GM21360 (cell line): ENCODE results near the gene DAB2.

ENCODE experiments used
- ATAC-seq: cut with Tn5 transposase; IDR thresholded peaks from one replicate; pipeline ENCODE4 v1.9.1; 2021; ENCODE audit warnings: mild to moderate bottlenecking, moderate library complexity; ENCODE audit not compliant: unreplicated experiment

DAB2 gene

DNA sequence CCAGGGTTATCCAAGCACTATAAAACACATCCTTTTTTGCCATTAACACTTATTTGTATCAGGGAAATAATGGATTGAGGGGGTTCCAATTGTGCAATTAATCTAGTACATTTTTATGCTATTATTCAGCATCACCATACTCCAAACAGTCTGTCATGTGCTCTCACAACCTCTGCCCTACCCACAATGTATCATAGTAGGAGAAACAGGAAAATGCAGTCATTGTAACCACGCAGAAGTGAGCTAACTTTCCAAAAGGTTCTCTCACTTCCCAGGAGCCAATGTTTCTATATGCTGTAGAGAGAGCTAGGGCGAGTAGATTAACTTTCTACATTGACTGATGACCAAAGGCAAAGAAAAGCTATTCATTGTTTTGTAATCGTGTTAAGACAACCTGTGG, 29.8 kb downstream of the DAB2 start:
- no peak for ATAC-seq

- ATAC-seq: no peak
Measured at GRCh38 chr5:39390945-39391344, 33.8 kb downstream of the DAB2 start.

GRCh38 chr5:39387293-39387692, 37.5 kb downstream of the DAB2 start:
- ATAC-seq: no peak

- ATAC-seq: no peak
Measured at GRCh38 chr5:39384271-39384670, 40.5 kb downstream of the DAB2 start.

DNA sequence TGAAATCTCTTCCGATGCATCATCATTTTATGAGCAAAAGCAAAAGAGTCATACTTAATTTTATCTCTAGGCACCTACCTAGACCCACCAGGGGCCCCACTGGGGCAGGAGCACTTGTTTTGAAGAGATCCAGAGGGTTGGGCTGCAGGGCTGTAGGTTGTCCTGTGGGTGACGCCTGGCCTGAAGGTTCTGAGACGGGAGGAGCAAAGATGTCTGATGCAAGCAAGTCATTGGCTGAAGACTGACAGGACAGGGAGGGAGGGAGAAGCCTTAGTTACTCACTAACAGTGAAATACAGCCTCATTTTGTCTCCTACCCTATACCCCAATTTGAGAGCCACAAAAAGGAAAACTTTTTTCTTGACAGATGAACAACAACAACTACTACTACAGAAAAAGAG, 43.4 kb downstream of the DAB2 start:
- ATAC-seq: no peak

GRCh38 chr5:39379693-39380092, 45.1 kb downstream of the DAB2 start:
- ATAC-seq: no peak

DNA sequence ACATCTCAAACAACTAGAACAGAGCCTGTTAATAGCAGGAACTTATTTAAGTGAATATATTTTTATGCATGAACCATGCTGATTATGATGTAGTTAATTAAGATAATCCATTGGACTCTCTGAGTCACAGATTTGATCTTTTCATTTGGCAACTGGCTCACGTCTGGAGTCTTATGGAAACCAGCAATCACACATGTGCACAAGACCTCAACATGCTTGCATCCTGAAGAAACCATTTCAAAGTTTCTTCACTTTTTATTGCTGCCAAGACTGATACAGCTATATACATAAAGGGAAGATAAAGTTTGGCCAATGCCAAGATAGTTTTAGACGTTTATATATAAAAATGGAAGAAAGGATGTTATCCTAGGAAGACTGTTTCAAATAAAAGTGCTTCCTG, 47.2 kb downstream of the DAB2 start:
- ATAC-seq: no peak

- ATAC-seq: peak; percentile 80
Measured at GRCh38 chr5:39376293-39376714, 48.5 kb downstream of the DAB2 start.

- no peak for ATAC-seq
Measured at GRCh38 chr5:39373791-39374190, 51.0 kb downstream of the DAB2 start.

DNA sequence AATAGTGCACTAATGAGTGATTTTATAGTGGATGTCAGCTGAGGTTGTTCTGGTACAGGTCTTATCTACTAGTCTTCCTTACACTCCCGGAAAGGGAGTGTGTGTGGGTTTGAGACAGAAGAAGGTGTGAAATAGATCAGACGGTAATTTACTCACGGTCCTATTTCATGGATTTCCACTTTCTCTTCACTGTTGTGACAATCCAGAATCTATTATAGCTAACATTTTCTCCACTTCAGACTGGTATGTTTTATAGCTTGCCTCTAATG, 53.5 kb downstream of the DAB2 start:
- ATAC-seq: no peak

- no peak for ATAC-seq
Measured at GRCh38 chr5:39370555-39371366, 54.0 kb downstream of the DAB2 start.

DNA sequence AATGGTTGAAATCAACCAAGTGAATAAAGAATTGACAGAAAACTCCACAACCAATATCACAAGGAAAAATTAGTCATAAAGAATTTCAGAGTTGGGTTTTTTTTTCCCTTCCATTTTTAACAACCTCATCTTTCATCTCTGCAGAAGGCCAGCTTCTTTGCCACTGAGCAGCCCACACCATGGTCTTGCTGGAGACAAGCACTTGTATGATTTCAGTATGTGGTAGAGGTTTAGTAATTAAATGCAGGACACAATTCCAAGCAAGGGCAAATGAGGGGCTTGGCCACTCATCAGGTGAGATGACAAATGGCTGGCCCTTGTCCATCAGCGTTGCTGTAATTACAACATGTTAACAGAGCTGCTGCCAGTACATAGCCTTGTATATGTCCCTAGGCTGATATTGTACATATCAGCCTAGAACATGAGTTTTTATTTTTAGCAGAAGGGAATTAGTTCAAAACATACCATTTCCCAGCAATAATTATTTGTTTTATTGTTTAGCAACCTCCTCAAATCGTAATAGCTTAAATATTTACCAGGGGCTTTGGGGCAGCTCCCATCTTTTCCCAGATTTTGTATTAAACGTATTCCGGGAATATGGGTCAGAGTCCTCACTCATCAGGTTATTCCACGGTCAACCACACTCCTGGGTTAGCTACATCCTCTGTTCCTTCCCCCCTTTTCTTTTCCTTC, 55.5 kb downstream of the DAB2 start:
- no peak for ATAC-seq

GRCh38 chr5:39368116-39368515, 56.7 kb downstream of the DAB2 start:
- ATAC-seq: no peak

DNA sequence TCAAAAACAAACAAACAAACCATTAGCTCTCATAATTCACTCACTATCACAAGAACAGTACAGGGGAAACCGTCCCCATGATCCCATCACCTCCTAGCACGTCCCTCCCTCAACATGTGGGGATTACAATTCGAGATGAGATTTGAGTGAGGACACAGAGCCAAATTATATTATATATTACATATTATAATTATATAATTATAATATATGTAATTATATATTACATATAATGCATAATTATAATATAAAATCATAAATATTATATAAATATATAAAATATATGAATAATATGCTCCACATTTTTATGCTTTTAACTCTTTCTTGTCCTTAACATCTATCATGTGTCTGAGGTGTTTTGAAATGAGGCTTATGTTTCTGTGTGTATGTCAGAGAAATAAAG, 57.1 kb downstream of the DAB2 start:
- no peak for ATAC-seq

DNA sequence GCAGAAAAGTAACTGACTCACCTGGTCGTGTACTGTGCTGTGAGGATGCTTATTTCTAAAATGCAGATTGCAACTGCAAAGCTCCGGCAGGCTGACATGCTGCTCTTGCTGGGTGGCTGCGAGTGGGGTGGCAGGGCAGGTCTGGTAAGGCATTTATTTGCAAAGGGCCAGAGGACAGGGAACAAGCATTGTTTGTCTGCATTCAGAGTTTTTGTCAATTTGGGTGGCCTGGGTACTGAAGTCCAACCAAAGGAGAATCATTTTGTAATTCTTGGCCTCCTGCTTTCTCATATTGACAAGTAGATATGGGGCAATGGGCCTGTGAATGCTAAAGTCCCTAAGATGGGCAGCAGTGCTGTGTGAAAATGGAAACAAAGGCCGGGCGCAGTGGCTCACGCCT, 60.4 kb downstream of the DAB2 start, which contains the start of gene C9:
C9 (minus strand) TSS at position 129 of the 400 bp plus-strand sequence; CDS start at position 98, 31 bp downstream.
- no peak for ATAC-seq

DNA sequence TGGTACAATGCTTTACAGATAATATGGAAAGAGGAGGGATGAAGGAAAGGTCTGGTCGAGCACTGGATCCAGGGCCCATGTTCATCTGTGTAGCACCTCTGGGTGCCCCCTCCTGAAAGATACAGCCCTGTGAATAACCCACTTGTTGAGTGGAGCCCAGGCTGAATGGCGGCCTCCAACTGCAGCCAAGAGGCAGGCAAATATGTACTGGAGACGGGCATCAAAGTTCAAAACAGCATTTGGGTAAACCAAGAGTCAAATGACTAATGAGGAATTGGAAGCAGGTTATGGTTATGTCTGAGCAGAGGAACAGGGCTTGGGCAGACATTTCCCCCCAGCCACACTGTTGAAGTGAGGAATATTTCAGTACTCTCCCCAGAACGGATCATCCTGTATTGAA, 61.6 kb downstream of the DAB2 start:
- no peak for ATAC-seq

DNA sequence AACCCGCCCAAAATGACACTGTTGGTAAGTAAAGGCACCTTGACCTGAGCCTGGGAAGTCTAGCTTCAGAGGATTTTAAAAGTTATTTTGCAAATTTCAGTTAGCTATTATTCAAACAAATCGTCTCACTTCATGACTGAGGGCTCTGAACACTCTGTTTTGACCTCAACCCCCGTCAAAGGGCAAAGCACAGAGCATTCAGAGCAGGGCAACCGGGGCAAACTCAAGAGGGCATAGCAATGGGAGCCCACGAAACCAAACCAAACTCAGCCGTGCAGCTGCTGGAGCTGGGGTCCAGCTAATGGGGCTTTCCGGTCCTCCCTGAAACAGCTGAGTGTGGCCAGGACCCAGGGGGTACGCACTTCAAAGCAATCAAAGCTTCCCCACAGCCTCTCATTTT, 62.1 kb downstream of the DAB2 start:
- ATAC-seq: no peak

DNA sequence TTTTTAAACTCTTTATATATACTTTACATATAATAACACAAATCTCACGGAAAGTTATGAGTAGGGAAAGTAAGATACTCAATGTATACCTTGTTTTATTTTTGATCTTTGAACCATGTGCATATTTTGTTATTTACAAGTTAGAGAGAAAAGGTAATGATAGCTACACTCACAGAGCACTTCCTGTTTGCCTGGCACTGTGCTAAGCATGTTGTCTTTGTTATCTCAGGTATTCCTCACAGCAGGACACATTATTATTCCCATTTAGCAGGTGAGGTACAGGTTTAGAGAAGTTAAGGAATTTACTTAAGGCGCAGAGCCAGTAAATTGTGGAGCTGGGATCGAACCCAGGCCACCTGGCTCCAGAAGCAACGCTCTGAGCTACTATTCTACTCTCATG, 63.5 kb downstream of the DAB2 start:
- ATAC-seq: no peak

DNA sequence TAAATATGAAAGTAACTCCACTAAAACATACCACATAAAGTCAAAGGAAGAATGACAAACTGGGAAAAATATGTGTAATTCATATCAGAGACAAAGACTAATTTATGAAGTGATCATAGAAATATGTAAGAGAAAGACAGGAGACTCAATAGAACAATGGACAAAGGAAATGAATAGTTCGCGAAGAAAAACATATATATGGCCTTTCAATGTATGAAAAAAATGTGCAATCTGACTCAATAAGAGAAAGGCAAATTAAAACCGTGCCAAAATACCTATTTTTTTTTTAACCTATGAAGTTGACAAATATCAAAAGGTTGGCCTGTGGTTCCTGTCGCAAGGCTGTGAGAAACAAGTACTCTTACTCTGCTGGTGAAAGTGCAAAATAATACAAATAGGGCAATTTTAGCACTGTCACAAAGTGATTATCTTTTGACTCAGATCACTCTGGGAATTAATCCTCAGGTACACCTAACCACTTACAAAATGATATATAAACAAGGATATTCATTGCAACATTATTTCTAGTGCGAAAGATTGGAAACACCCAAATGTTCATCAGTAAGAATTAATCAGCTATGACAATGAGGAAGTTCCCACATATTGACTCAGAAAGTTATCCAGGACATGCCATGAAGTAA, 64.2 kb downstream of the DAB2 start:
- ATAC-seq: no peak

DNA sequence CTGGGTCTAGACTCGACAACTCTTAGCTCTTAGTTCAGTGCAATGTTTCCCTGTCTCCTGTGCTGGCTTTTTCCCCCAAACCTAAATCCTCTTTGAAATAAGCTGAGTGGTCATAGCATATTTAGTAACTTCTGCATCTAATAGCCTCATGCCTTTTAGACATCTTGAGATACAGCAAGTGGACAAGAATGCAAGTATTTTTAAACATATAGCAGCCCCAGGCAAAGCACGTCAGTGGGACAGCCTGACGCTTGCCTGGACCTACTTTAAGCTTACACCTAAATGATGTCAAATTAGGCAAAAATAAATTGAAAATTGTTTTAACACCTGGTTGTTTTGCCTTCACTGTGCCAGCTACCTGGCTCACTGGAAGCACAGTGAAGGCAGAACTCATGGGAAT, 68.5 kb downstream of the DAB2 start:
- ATAC-seq: no peak

DNA sequence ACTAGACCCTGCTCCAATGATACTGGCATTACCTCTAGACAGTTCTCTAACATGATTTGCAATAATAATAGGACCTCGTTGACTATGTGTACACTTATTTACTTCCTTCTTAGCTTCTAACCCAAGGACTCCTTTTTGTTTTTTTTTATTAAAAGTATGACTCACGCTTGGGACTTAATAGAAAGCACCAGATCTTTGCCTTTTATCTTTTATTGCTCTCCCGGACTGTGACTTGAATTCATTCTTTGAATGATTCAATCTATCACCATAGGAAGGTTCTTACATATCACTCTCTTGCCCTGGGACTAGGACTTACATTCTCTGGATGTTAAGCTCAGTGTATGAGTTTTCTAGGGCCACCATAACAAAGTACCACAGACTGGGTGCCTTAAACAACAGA, 69.5 kb downstream of the DAB2 start:
- ATAC-seq: no peak

GRCh38 chr5:39353717-39354399, 70.9 kb downstream of the DAB2 start:
- ATAC-seq: no peak
